Brain microvascular endothelial cell (primary cell): ENCODE measurements around the gene SUFU.

ENCODE experiments used
- DNase-seq: peaks from one replicate; pipeline ENCODE4 v3.0.0-alpha.2; 2020
- H3K27ac ChIP-seq: fragments of 250-450 bp; sonication (Bioruptor Pico); 2 replicates; pipeline ENCODE4 v1.5.1; 2020; ENCODE audit warnings: mild to moderate bottlenecking, moderate library complexity
- H3K27me3 ChIP-seq: fragments of 250-450 bp; sonication (Bioruptor Pico); replicated peaks from 2 replicates; pipeline ENCODE4 v1.5.1; 2020; ENCODE audit warnings: mild to moderate bottlenecking
- H3K36me3 ChIP-seq: fragments of 250-450 bp; sonication (Bioruptor Pico); replicated peaks from 2 replicates; pipeline ENCODE4 v1.5.1; 2020; ENCODE audit warnings: mild to moderate bottlenecking
- H3K4me3 ChIP-seq: 2 replicates; pipeline ENCODE4 v1.5.1; 2011; ENCODE audit warnings: low read depth, mild to moderate bottlenecking, control low read depth, low read length, moderate library complexity
- CTCF ChIP-seq: IDR thresholded peaks from 2 replicates; pipeline ENCODE4 v1.5.1; 2011; ENCODE audit warnings: low read depth, mild to moderate bottlenecking, moderate library complexity, low read length, control low read depth, inconsistent platforms; ENCODE audit errors: missing control alignments
- in situ Hi-C: cut with HindIII; loops from 2 replicates; pipeline ENCODE4 v1.10.0; 2017; ENCODE audit warnings: low sequenced_read_pairs, low pct_ligation_motif_present

Gene SUFU

GRCh38 chr10:102476466-102477141 lies 27.2 kb upstream of the SUFU start:
- no peak for TF ChIP-seq CTCF
- H3K27me3 ChIP-seq, result no peaks in the 10 kb centered on the region
- H3K4me3 ChIP-seq, result no peak overlapping the region
- no peak overlapping the region for H3K27ac ChIP-seq
- in situ Hi-C loops, result no loop called here
- no peak for DNase-seq
- peaks cover 28% of the 10 kb centered on the region for H3K36me3 ChIP-seq

- Histone ChIP-seq H3K36me3 (peaks cover 59% of the 10 kb centered on the region), H3K4me3 (no peak overlapping the region), H3K27me3 (no peaks in the 10 kb centered on the region), H3K27ac (no peak overlapping the region)
- no peak for DNase-seq
- in situ Hi-C loops, result no loop called here
- no peak for TF ChIP-seq CTCF
These were observed 24.1 kb upstream of the SUFU start for GRCh38 chr10:102479651-102480050.

- TF ChIP-seq CTCF, result no peak
- Histone ChIP-seq H3K36me3 (peaks cover 66% of the 10 kb centered on the region), H3K4me3 (no peak overlapping the region), H3K27ac (no peak overlapping the region), H3K27me3 (no peaks in the 10 kb centered on the region)
- DNase-seq, result no peak
- in situ Hi-C loops, result no loop called here
These were observed 23.4 kb upstream of the SUFU start for GRCh38 chr10:102480396-102480795.

- H3K36me3 ChIP-seq, result peaks cover 94% of the 10 kb centered on the region
- H3K4me3 ChIP-seq, result no peak overlapping the region
- no peaks in the 10 kb centered on the region for H3K27me3 ChIP-seq
- no peak for DNase-seq
- no peak for TF ChIP-seq CTCF
- in situ Hi-C loops, result no loop called here
- H3K27ac ChIP-seq, result no peak overlapping the region
These were observed 19.8 kb upstream of the SUFU start for GRCh38 chr10:102484021-102484420.

GRCh38 chr10:102485093-102485784 lies 18.5 kb upstream of the SUFU start:
- Histone ChIP-seq H3K4me3 (no peak overlapping the region), H3K27me3 (no peaks in the 10 kb centered on the region), H3K27ac (no peak overlapping the region), H3K36me3 (peaks cover 92% of the 10 kb centered on the region)
- no peak for DNase-seq
- TF ChIP-seq CTCF, result no peak
- in situ Hi-C loops, result no loop called here
